UCSD-AML1 (cell line): ENCODE measurements around the gene GPX7.
"Not testable (repeated sequence)": the region's sequence is repeated elsewhere in the genome, so short reads cannot be mapped to it uniquely, and the experiment has no call there.

Experiments
- DNase-seq: peaks from one replicate; lab custom pipeline; 2025; ENCODE audit not compliant: unreplicated experiment; lab: John Stamatoyannopoulos, UW

Gene GPX7

DNA sequence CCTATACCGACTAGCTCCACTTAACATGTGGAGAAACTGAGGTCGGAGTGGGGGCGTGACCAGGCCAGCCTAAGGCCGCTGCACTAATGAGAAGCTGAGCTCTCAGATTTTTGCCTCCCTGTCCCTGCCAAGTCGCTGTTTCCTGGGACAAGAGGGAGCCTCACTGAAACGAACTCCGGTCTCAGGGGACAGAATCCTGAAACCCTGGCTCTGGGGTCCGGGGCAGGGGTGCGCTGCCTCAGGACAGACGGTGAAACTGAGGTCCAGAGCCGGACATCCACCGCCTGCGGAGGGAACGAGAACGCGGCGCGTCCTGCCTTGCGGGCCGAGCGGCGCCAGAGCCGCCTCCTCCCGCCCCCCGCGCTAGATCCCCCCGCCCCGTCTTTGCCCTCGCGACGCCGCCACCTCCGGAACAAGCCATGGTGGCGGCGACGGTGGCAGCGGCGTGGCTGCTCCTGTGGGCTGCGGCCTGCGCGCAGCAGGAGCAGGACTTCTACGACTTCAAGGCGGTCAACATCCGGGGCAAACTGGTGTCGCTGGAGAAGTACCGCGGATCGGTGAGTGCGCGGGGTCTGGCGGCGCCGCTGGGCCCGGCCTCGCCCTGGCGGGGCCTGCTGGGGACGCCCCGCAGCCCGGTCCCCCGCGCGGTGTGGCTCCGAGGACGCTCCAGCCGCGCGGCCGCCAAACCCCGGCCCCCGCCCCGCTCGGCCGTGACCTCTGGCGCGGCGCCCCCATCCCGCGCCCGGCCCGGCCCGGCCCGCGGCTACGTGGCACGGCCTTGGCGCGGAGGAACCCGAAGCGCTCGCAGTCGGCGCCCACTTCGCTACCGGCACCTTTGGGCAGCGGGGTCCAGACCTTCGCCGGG, at the start of gene GPX7:
TSS of gene GPX7 (plus strand) at position 381 of the 865 bp plus-strand sequence. CDS start at position 420, 39 bp downstream.
- DNase-seq = no peak

GRCh38 chr1:52552505-52553361, 49.4 kb upstream of the GPX7 start, which contains the start of gene TUT4:
Gene TUT4, minus strand, starts transcription at chr1:52553092. Its CDS starts 26,812 bp downstream, at chr1:52526280.
- peak; percentile 88 for DNase-seq

DNA sequence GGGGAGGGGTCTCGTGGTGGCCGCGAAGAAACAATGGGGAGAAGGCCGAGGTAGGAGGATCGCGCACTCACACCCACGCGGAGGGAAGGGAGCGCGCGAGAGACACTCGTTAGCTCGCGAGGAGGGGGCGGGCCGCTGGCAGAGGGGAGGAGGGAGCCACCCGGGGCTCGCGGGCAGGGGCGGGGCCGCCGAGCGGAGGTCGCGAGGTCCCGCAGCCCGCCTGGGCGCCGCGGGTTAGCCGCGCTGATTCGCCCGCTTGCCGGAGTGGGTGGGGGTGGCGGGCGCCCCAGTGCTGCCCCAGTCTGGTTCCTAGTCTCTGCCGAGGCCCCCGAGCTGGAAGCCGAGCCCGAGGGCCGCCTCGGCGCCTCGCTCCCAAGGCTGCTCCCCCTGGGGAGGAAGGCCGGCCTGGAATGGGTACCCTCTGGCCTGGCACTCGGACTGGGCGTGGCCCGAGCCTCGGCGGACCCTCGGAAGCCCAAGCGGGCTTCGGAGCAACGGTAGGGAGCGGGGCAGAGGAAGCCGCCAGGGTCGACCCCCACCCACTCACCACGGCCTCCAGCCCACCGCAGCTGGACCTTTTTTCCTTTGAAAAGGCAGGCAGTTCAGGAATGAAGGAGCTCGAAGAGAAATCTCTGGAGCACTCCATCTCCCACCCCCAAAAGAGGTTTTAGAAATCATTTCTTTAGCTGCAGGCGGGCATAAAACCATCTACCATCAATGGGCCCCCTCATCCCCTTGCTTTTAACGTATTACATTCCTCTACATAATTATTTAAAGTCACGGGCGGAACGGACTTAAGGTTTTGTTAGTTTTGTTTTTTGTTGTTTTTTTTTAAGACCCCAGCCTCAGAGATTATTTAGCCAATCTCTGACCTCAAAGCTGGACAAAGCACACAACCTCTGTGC, 48.6 kb upstream of the GPX7 start:
- peak; percentile 91 for DNase-seq

DNA sequence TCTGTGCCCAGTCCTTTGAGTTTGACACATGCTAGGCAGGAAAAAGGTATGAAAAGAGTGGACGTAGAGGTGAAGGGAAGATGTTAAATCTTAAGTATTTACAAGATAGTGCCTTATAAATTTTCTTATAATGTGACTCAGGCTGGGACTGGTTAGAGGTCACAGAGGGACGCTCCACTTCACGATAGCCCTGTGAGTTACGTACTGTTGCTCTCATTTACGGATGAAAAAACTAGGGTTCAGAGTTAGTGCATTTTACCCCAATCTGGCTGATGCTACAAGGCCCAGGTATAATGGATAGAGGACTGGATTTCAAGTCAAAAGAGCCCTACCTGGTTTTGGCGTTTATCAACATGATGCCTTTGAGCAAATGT, 47.9 kb upstream of the GPX7 start:
- no peak for DNase-seq

DNA sequence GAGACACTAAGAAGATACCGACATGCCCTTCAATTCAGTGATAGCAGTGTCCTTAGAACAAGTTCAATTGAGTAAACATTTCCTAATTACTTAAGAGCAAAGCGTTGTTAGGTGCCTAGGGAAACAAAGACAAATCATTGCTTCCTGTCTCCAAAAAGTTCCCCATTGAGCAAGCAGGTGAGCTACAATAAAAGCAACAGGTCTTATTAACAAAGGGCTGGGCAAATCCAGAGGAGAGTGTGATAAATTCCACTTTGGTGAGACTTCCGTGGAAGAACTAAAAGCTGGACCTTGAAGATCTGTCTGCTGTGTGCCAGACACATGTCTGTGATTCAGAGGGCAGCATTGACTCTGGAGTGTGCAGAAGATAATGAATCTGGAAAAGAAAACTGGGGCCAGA, 47.4 kb upstream of the GPX7 start:
- DNase-seq = no peak

- DNase-seq = no peak
Observed at GRCh38 chr1:52556641-52557360, 45.4 kb upstream of the GPX7 start.

DNA sequence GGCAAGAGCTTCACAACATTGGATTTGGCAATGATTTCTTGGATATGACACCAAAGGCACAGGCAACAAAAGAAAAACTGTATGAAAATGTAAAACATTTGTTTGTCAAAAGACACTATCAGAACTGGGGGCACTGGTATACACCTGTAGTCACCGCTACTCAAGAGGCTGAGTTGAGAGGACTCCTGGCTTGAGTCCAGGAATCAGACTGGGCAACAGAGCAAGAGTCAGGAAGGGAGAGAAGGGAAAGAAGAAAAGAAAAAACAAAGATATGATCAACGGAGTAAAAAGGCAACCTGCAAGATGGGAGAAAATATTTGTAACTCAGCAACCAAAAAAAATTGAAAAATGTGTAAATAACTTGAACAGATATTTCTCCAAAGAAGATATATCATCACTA, 43.2 kb upstream of the GPX7 start:
- no peak for DNase-seq

GRCh38 chr1:52559875-52560274, 42.3 kb upstream of the GPX7 start:
- DNase-seq = no peak

DNA sequence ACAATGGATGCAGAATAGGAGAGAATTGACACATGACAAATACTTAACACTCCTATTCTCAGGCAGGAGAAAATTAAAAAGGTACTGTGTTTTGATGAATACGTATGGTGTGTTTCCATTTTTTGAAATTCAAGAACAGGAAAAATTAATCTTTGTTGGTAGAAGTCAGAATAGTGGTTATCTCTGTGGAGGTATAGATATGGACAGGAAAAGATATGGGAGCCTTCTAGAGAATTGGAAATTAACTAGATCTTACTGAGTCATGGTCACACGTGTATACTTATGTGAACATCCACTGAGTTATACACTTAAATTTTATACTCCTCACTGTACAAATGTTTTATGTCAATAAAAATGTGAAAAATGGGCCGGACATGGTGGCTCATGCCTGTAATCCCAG, 39.4 kb upstream of the GPX7 start:
- no peak for DNase-seq

GRCh38 chr1:52567943-52568342, 34.2 kb upstream of the GPX7 start:
- DNase-seq = no peak

- DNase-seq = peak; percentile 23
Observed at GRCh38 chr1:52569449-52570210, 32.5 kb upstream of the GPX7 start.

DNA sequence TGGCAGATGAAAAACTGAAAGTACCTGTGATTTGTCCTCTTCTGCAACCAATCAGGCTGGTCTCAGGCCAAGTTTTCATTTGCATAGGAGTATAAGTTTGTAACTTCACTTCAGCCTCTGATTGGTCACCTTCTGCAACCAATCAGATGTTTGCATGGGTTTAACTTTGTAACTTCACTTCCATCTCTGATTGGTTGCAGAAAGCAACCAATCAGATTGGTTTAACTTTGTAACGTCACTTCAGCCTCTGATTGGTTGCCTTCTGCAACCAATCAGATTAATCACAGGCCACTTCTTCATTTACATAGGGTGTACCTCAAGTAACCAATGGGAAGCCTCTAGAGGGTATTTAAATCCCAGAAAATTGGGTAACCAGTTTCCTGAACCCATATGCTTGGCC, 30.4 kb upstream of the GPX7 start:
- DNase-seq = no peak

GRCh38 chr1:52572387-52572786, 29.8 kb upstream of the GPX7 start:
- no peak for DNase-seq

GRCh38 chr1:52574594-52574993, 27.6 kb upstream of the GPX7 start:
- DNase-seq = no peak

DNA sequence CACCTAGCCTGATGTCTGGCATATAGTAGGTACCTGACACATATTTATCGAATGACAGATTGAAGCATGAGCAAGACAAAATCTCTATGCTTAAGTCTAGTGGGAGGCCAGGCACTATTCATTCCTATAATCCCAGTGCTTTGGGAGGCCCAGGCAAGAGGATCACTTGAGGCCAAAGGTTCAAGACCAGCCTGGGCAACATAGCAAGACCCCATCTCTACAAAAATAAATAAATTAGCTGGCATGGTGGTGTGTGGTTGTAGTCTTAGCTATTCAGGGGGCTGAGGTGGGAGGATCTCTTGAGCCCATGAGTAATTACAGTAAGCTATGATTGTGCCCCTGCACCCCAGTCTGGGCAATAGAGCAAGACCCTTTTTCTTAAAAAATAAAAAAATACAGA, 26.1 kb upstream of the GPX7 start:
- DNase-seq = no peak

GRCh38 chr1:52578066-52578465, 24.1 kb upstream of the GPX7 start:
- not testable (repeated sequence) for DNase-seq

- no peak for DNase-seq
Observed at GRCh38 chr1:52579415-52579814, 22.8 kb upstream of the GPX7 start.

DNA sequence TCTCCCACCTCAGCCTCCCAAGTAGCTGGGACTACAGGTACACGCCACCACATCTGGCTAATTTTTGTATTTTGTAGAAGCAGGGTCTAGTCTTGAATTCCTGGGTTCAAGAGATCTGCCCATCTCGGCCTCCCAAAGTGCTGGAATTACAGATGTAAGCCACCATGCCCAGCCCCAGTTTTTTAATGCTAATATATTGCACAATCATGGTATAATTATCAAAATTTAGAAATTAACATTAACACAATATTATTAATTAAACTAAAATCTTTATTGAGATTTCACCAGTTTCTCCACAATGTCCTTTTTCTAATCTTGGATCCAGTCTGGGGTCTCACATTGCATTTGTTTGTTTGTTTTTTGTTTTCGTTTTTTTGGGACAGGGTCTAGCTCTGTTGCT, 21.9 kb upstream of the GPX7 start:
- no peak for DNase-seq

DNA sequence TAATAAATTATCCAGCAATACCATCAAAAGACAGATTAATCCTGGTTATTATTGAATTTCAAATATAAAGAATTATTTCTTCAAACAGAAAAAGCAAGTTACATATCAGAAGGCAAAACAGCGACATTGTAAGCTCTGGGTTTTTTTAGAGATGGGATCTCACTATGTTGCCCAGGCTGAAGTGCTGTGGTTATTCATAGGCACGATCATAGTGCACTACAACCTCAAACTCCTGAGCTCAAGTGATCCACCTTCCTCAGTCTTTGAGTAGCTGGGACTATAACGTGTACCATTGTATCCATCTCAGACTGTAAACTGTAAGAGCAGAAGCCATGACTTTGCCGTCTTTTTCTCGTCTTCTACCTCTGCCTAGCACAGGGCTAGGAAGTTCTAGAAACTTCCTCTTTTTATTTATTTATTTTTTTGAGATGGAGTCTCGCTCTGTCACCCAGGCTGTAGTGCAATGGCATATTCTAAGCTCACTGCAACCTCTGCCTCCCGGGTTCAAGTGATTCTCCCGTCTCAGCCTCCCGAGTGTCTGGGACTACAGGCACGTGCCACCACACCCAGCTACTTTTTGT, 20.0 kb upstream of the GPX7 start:
- no peak for DNase-seq
